Neural cell (in vitro differentiated cells): Measurements from ENCODE around the gene APBB2. TPM values are rescaled to one million over a fixed set of nuclear protein-coding genes. Genes with fewer than 3 reads are reported as not detected.

Experiments
- H2AFZ ChIP-seq: fragments of 200-600, 300-800 bp; sonication (generic), shearing (Covaris generic); 2 replicates; pipeline ENCODE4 v1.6.0; 2014; ENCODE audit warnings: low read depth, mild to moderate bottlenecking, antibody characterized with exemption, low read length, moderate library complexity
- H3F3A ChIP-seq: fragments of 200-600 bp; shearing (Covaris generic); 2 replicates; pipeline ENCODE4 v1.6.1; 2016; ENCODE audit warnings: mild to moderate bottlenecking, moderate library complexity, mixed read lengths, antibody characterized with exemption, low read length; ENCODE audit not compliant: insufficient read depth, poor library complexity, severe bottlenecking
- H3K27ac ChIP-seq: fragments of 200-600, 300-800 bp; sonication (generic), shearing (Covaris generic); 2 replicates; pipeline ENCODE4 v1.5.1; 2014; ENCODE audit warnings: mild to moderate bottlenecking, low read length, moderate library complexity
- H3K27me3 ChIP-seq: fragments of 300-800, 200-600 bp; sonication (generic), shearing (Covaris generic); 2 replicates; pipeline ENCODE4 v1.6.0; 2014; ENCODE audit warnings: mild to moderate bottlenecking, low read depth, low read length, moderate library complexity; ENCODE audit not compliant: insufficient read depth
- H3K36me3 ChIP-seq: fragments of 300-800, 200-600 bp; sonication (generic), shearing (Covaris generic); 2 replicates; pipeline ENCODE4 v1.5.1; 2014; ENCODE audit warnings: mild to moderate bottlenecking, antibody characterized with exemption, low read length, moderate library complexity; ENCODE audit not compliant: insufficient read depth
- H3K4me2 ChIP-seq: fragments of 300-800, 200-600 bp; sonication (generic), shearing (Covaris generic); 2 replicates; pipeline ENCODE4 v1.6.0; 2014; ENCODE audit warnings: mild to moderate bottlenecking, low read length
- H3K4me3 ChIP-seq: fragments of 300-800, 200-600 bp; sonication (generic), shearing (Covaris generic); 2 replicates; pipeline ENCODE4 v1.5.1; 2014; ENCODE audit warnings: mild to moderate bottlenecking, low read length, moderate library complexity
- H3K79me2 ChIP-seq: fragments of 200-600 bp; shearing (Covaris generic); replicated peaks from 2 replicates; pipeline ENCODE4 v1.6.0; 2014; ENCODE audit warnings: mild to moderate bottlenecking, low read length, moderate library complexity; ENCODE audit not compliant: insufficient read depth
- H3K9ac ChIP-seq: fragments of 300-800, 200-600 bp; sonication (generic), shearing (Covaris generic); 2 replicates; pipeline ENCODE4 v1.6.1; 2016; ENCODE audit warnings: mild to moderate bottlenecking, low read length, mixed read lengths
- H3K9me2 ChIP-seq: fragments of 200-600 bp; shearing (Covaris generic); 2 replicates; pipeline ENCODE4 v1.6.1; 2016; ENCODE audit warnings: mild to moderate bottlenecking, low read length, mixed read lengths; ENCODE audit not compliant: insufficient read depth
- H3K9me3 ChIP-seq: fragments of 200-600, 300-800 bp; sonication (generic), shearing (Covaris generic); 2 replicates; pipeline ENCODE4 v1.6.1; 2016; ENCODE audit warnings: mild to moderate bottlenecking, mixed run types, low read length, moderate library complexity, mixed read lengths
- H4K20me1 ChIP-seq: fragments of 200-600 bp; shearing (Covaris generic); 2 replicates; pipeline ENCODE4 v1.6.1; 2016; ENCODE audit warnings: mild to moderate bottlenecking, mixed run types; ENCODE audit not compliant: insufficient read depth
- EP300 ChIP-seq: fragments of 450-650 bp; conservative IDR thresholded peaks from 2 replicates; pipeline ENCODE4 v1.6.1; 2014; ENCODE audit warnings: antibody characterized with exemption, mild to moderate bottlenecking, moderate library complexity; ENCODE audit not compliant: poor library complexity, severe bottlenecking
- EZH2 ChIP-seq: fragments of 200-600, 300-800 bp; shearing (Covaris generic), sonication (generic); IDR thresholded peaks from 2 replicates; pipeline ENCODE4 v1.6.1; 2014; ENCODE audit warnings: antibody characterized with exemption, low read length, borderline replicate concordance, mild to moderate bottlenecking; ENCODE audit not compliant: insufficient read depth, poor library complexity, severe bottlenecking
- MXI1 ChIP-seq: fragments of 450-650 bp; conservative IDR thresholded peaks from 2 replicates; pipeline ENCODE4 v1.6.1; 2014; ENCODE audit warnings: antibody characterized with exemption, mild to moderate bottlenecking; ENCODE audit not compliant: poor library complexity, severe bottlenecking
- POLR2AphosphoS5 ChIP-seq: IDR thresholded peaks from 2 replicates; pipeline ENCODE4 v1.6.1; 2012
- REST ChIP-seq: IDR thresholded peaks from 2 replicates; pipeline ENCODE4 v1.6.1; 2012; ENCODE audit warnings: borderline replicate concordance
- SMC3 ChIP-seq: fragments of 450-650 bp; conservative IDR thresholded peaks from 2 replicates; pipeline ENCODE4 v1.6.1; 2014; ENCODE audit warnings: antibody characterized with exemption, mild to moderate bottlenecking, moderate library complexity; ENCODE audit not compliant: poor library complexity
- TAF1 ChIP-seq: IDR thresholded peaks from 2 replicates; pipeline ENCODE4 v1.6.1; 2012; ENCODE audit warnings: low read depth
- polyA plus RNA-seq: library from polyadenylated mRNA; depleted of rRNA; stranded (reverse); fragments of >200 nt; gene quantifications from 2 replicates; pipeline ENCODE4 v1.2.3, GENCODE V29; 2014
- TF ChIP-seq, protein P1 (sequence below): fragments of 450-650 bp; IDR thresholded peaks from 2 replicates; pipeline ENCODE4 v1.5.1; 2014; ENCODE audit warnings: antibody characterized with exemption, mild to moderate bottlenecking, moderate library complexity; ENCODE audit not compliant: poor library complexity, severe bottlenecking

Gene APBB2
- polyA plus RNA-seq, 1 donor from 2014 or later, result 41.9 TPM

GRCh38 chr4:41185614-41186592, 28.4 kb downstream of the APBB2 start:
- H3K4me2 ChIP-seq, result no peak overlapping the region
- H3K4me3 ChIP-seq, result no peak overlapping the region
- TF ChIP-seq MXI1, result no peak
- no peak for TF ChIP-seq SMC3
- no peak for TF ChIP-seq REST
- TF ChIP-seq TAF1, result no peak
- no peak for TF ChIP-seq POLR2AphosphoS5

GRCh38 chr4:41184009-41184408, 30.3 kb downstream of the APBB2 start:
- Histone ChIP-seq H3K27me3 (no peaks in the 10 kb centered on the region), H3K27ac (no peak overlapping the region), H3K9ac (no peak overlapping the region), H3K9me3 (no peaks in the 10 kb centered on the region), H3K9me2 (no peaks in the 10 kb centered on the region), H3K36me3 (no peaks in the 10 kb centered on the region), H3K79me2 (peaks cover 10% of the 10 kb centered on the region), H4K20me1 (no peaks in the 10 kb centered on the region), H3K4me2 (no peak overlapping the region), H2AFZ (no peak overlapping the region), H3K4me3 (no peak overlapping the region), H3F3A (no peaks in the 10 kb centered on the region)
- TF ChIP-seq, protein P1, sequence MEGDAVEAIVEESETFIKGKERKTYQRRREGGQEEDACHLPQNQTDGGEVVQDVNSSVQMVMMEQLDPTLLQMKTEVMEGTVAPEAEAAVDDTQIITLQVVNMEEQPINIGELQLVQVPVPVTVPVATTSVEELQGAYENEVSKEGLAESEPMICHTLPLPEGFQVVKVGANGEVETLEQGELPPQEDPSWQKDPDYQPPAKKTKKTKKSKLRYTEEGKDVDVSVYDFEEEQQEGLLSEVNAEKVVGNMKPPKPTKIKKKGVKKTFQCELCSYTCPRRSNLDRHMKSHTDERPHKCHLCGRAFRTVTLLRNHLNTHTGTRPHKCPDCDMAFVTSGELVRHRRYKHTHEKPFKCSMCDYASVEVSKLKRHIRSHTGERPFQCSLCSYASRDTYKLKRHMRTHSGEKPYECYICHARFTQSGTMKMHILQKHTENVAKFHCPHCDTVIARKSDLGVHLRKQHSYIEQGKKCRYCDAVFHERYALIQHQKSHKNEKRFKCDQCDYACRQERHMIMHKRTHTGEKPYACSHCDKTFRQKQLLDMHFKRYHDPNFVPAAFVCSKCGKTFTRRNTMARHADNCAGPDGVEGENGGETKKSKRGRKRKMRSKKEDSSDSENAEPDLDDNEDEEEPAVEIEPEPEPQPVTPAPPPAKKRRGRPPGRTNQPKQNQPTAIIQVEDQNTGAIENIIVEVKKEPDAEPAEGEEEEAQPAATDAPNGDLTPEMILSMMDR, result no peak
- no peak for TF ChIP-seq EP300
- no peak for TF ChIP-seq REST
- TF ChIP-seq MXI1, result no peak
- no peak for TF ChIP-seq EZH2
- TF ChIP-seq TAF1, result no peak
- TF ChIP-seq SMC3, result no peak

More at GRCh38 chr4:41185614-41186592, 28.4 kb downstream of the APBB2 start:
- no peaks in the 10 kb centered on the region for H3K36me3 ChIP-seq
- H3K27me3 ChIP-seq, result no peaks in the 10 kb centered on the region
- H3K9me3 ChIP-seq, result no peaks in the 10 kb centered on the region
- H2AFZ ChIP-seq, result no peak overlapping the region
- H3K9me2 ChIP-seq, result no peaks in the 10 kb centered on the region
- H3K79me2 ChIP-seq, result peaks cover 8% of the 10 kb centered on the region
- no peak overlapping the region for H3K27ac ChIP-seq
- no peaks in the 10 kb centered on the region for H4K20me1 ChIP-seq
- no peak overlapping the region for H3K9ac ChIP-seq
- H3F3A ChIP-seq, result no peaks in the 10 kb centered on the region
